ENCODE measurements around the gene ASTN2. TPM values are rescaled to one million over a fixed set of nuclear protein-coding genes. Genes with fewer than 3 reads are reported as not detected.

Gene ASTN2
- total and polyA plus RNA-seq, 9 of the 15 experiments (the other 6 are each of a cell fraction or from before 2014, with no cell fraction given): 0.56 to 3.5 (median 1.9) TPM

- TF ChIP-seq BCLAF1 (IDR thresholded peaks at IDR 0.05; ENCODE audit: borderline replicate concordance in 1 of 2, control insufficient read depth in 1 of 2, low read depth in 2 of 2, low read length in 1 of 2) (no peak), RBBP5 (IDR thresholded peaks at IDR 0.05; ENCODE audit: borderline replicate concordance, insufficient read depth, low read length, poor library complexity, severe bottlenecking) (no peak)
These were observed 771.2 kb downstream of the ASTN2 start (continued) for GRCh38 chr9:116643691-116644090.

- H3K27me3 ChIP-seq (ENCODE audit: control insufficient read depth in 2 of 2, insufficient read depth in 2 of 2, low read length in 2 of 2): no peaks in the 10 kb centered on the region
- BruUV-seq (replicated peaks): no TSS peak
- ChIA-PET POLR2A (no interaction called here), CTCF (ENCODE audit: low intra/inter-chr PET ratio) (no interaction called here)
- no peaks in the 10 kb centered on the region for H3K79me2 ChIP-seq (ENCODE audit: control insufficient read depth, insufficient read depth, low read length)
- H4K20me1 ChIP-seq (replicated peaks; ENCODE audit: control insufficient read depth, insufficient read depth, low read length): no peaks in the 10 kb centered on the region
- H2AFZ ChIP-seq (ENCODE audit: low read depth, low read length): no peak overlapping the region
- intact Hi-C loops (cut with micrococcal nuclease): no loop called here
- H3K4me1 ChIP-seq (replicated peaks in 1 of 2; ENCODE audit: control insufficient read depth in 2 of 2, insufficient read depth in 2 of 2, low read length in 2 of 2): no peaks in the 10 kb centered on the region
- H3K27ac ChIP-seq (ENCODE audit: extremely low read depth, low read depth, low read length): no peak overlapping the region
- no peak overlapping the region for H3K4me3 ChIP-seq
- no peak for FAIRE-seq
- WGBS (ENCODE audit: insufficient coverage, low coverage, missing lambda C conversion rate): 2% methylated on average over 2 of the region's 2 CpGs
- no peak overlapping the region for H3K9ac ChIP-seq (ENCODE audit: insufficient read depth in 1 of 2, low read depth in 2 of 2, low read length in 2 of 2)
- ATAC-seq: no peak
- no peaks in the 10 kb centered on the region for H3K36me3 ChIP-seq (ENCODE audit: control insufficient read depth, insufficient read depth, low read length)
- H3K9me3 ChIP-seq (replicated peaks; ENCODE audit: control insufficient read depth, insufficient read depth, low read depth, low read length): no peaks in the 10 kb centered on the region
- DNase-seq (ENCODE audit: extremely low read depth in 1 of 4, low spot score in 3 of 4): no peak
- H3K9me1 ChIP-seq (ENCODE audit: control insufficient read depth, insufficient read depth, low read length): no peaks in the 10 kb centered on the region
- in situ Hi-C loops (cut with MboI): no loop called here
- H3K4me2 ChIP-seq (ENCODE audit: insufficient read depth, low read length): no peak overlapping the region
- no peak for TF ChIP-seq ZBED1 (IDR thresholded peaks at IDR 0.05)
- TF ChIP-seq ZNF140 (CRISPR knock-in tag; IDR thresholded peaks at IDR 0.05): no peak
- TF ChIP-seq SRF (CRISPR knock-in tag; IDR thresholded peaks at IDR 0.05): no peak
- no peak for TF ChIP-seq FUS (optimal IDR thresholded peaks at IDR 0.05; ENCODE audit: low read depth, low read length)
- TF ChIP-seq TEAD1 (CRISPR knock-in tag; IDR thresholded peaks at IDR 0.05): no peak
- no peak for TF ChIP-seq ADNP (tag; IDR thresholded peaks at IDR 0.05)
- TF ChIP-seq MLX (CRISPR knock-in tag; conservative IDR thresholded peaks at IDR 0.05): no peak
- no peak for TF ChIP-seq NFATC3 (IDR thresholded peaks at IDR 0.05)
- TF ChIP-seq THRAP3 (IDR thresholded peaks at IDR 0.05; ENCODE audit: borderline replicate concordance): no peak
- TF ChIP-seq CHD2 (IDR thresholded peaks at IDR 0.05; ENCODE audit: low read depth, low read length): no peak
- TF ChIP-seq, protein P1, sequence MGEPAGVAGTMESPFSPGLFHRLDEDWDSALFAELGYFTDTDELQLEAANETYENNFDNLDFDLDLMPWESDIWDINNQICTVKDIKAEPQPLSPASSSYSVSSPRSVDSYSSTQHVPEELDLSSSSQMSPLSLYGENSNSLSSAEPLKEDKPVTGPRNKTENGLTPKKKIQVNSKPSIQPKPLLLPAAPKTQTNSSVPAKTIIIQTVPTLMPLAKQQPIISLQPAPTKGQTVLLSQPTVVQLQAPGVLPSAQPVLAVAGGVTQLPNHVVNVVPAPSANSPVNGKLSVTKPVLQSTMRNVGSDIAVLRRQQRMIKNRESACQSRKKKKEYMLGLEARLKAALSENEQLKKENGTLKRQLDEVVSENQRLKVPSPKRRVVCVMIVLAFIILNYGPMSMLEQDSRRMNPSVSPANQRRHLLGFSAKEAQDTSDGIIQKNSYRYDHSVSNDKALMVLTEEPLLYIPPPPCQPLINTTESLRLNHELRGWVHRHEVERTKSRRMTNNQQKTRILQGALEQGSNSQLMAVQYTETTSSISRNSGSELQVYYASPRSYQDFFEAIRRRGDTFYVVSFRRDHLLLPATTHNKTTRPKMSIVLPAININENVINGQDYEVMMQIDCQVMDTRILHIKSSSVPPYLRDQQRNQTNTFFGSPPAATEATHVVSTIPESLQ (CRISPR knock-in tag; IDR thresholded peaks at IDR 0.05): no peak
- TF ChIP-seq CGGBP1 (CRISPR knock-in tag; IDR thresholded peaks at IDR 0.05): no peak
These were observed 773.4 kb downstream of the ASTN2 start for GRCh38 chr9:116641292-116642059.

All from K562 (cell line).